Measurements from ENCODE around the gene CAPN13. TPM values are rescaled to one million over a fixed set of nuclear protein-coding genes. Genes with fewer than 3 reads are reported as not detected.

The CAPN13 gene
- total RNA-seq, 2 experiments from 2014 or later, result not detected

GRCh38 chr2:30768036-30768686 lies 39.1 kb downstream of the CAPN13 start:
- Mint-ChIP-seq H3K36me3 (ENCODE audit: low read depth) (no peaks in the 10 kb centered on the region), H3K27ac (no peak overlapping the region), H3K9me3 (no peaks in the 10 kb centered on the region), H3K27me3 (peaks cover 19% of the 10 kb centered on the region), H3K4me3 (no peak overlapping the region), H3K4me1 (ENCODE audit: low read depth) (no peaks in the 10 kb centered on the region)
- Histone ChIP-seq H3K27ac (ENCODE audit: low read depth in 1 of 2, low read length in 2 of 2) (no peak overlapping the region), H3K4me3 (ENCODE audit: low read length) (no peak overlapping the region), H3K27me3 (ENCODE audit: control insufficient read depth in 1 of 2, insufficient read depth in 2 of 2, low read length in 2 of 2) (peaks cover 0 to 6% of the 10 kb centered on the region in 2 experiments), H3K4me1 (ENCODE audit: insufficient read depth, low read length) (no peaks in the 10 kb centered on the region), H3K9me3 (ENCODE audit: control insufficient read depth in 1 of 2, insufficient read depth in 1 of 2, low read length in 2 of 2) (no peaks in the 10 kb centered on the region), H3K36me3 (ENCODE audit: insufficient read depth, low read length) (no peaks in the 10 kb centered on the region)
- DNase-seq, result no peak
- intact Hi-C loops (cut with DNase I, micrococcal nuclease), result no loop called here
- POLR2A ChIA-PET, result no interaction called here
- no peak for TF ChIP-seq CTCF (IDR thresholded peaks at IDR 0.05)
- CTCF ChIA-PET, result no interaction called here
- no peak for ATAC-seq (ENCODE audit: poor library complexity)

- no peaks in the 10 kb centered on the region for H3K36me3 Mint-ChIP-seq (ENCODE audit: low read depth)
- H3K27me3 Mint-ChIP-seq, result peaks cover 18% of the 10 kb centered on the region
- no peak for TF ChIP-seq CTCF (IDR thresholded peaks at IDR 0.05)
- H3K4me1 ChIP-seq (ENCODE audit: insufficient read depth, low read length), result no peaks in the 10 kb centered on the region
- H3K27ac ChIP-seq (ENCODE audit: low read depth in 1 of 2, low read length in 2 of 2), result no peak overlapping the region
- H3K27me3 ChIP-seq (ENCODE audit: control insufficient read depth in 1 of 2, insufficient read depth in 2 of 2, low read length in 2 of 2), result peaks cover 0 to 6% of the 10 kb centered on the region in 2 experiments
- H3K27ac Mint-ChIP-seq, result no peak overlapping the region
- ATAC-seq (ENCODE audit: poor library complexity) (no peak), DNase-seq (no peak)
- no peaks in the 10 kb centered on the region for H3K36me3 ChIP-seq (ENCODE audit: insufficient read depth, low read length)
- intact Hi-C loops (cut with DNase I, micrococcal nuclease), result no loop called here
- H3K4me3 Mint-ChIP-seq, result no peak overlapping the region
- no peaks in the 10 kb centered on the region for H3K9me3 ChIP-seq (ENCODE audit: control insufficient read depth in 1 of 2, insufficient read depth in 1 of 2, low read length in 2 of 2)
- CTCF ChIA-PET, result no interaction called here
- no peaks in the 10 kb centered on the region for H3K4me1 Mint-ChIP-seq (ENCODE audit: low read depth)
- H3K9me3 Mint-ChIP-seq, result no peaks in the 10 kb centered on the region
- no peak overlapping the region for H3K4me3 ChIP-seq (ENCODE audit: low read length)
- POLR2A ChIA-PET, result no interaction called here
Measured at GRCh38 chr2:30766666-30767065, 40.6 kb downstream of the CAPN13 start.

GRCh38 chr2:30765876-30766470 lies 41.3 kb downstream of the CAPN13 start:
- peaks cover 0 to 8% of the 10 kb centered on the region in 2 experiments for H3K27me3 ChIP-seq (ENCODE audit: control insufficient read depth in 1 of 2, insufficient read depth in 2 of 2, low read length in 2 of 2)
- H3K4me1 ChIP-seq (ENCODE audit: insufficient read depth, low read length), result no peaks in the 10 kb centered on the region
- Mint-ChIP-seq H3K36me3 (ENCODE audit: low read depth) (no peaks in the 10 kb centered on the region), H3K27me3 (peaks cover 19% of the 10 kb centered on the region), H3K4me1 (ENCODE audit: low read depth) (no peaks in the 10 kb centered on the region), H3K27ac (no peak overlapping the region), H3K4me3 (no peak overlapping the region), H3K9me3 (no peaks in the 10 kb centered on the region)
- CTCF ChIA-PET, result no interaction called here
- no peak overlapping the region for H3K27ac ChIP-seq (ENCODE audit: low read depth in 1 of 2, low read length in 2 of 2)
- H3K36me3 ChIP-seq (ENCODE audit: insufficient read depth, low read length), result no peaks in the 10 kb centered on the region
- no peak for DNase-seq
- no peaks in the 10 kb centered on the region for H3K9me3 ChIP-seq (ENCODE audit: control insufficient read depth in 1 of 2, insufficient read depth in 1 of 2, low read length in 2 of 2)
- no peak for TF ChIP-seq CTCF (IDR thresholded peaks at IDR 0.05)
- ATAC-seq (ENCODE audit: poor library complexity), result no peak
- POLR2A ChIA-PET, result no interaction called here
- no peak overlapping the region for H3K4me3 ChIP-seq (ENCODE audit: low read length)
- intact Hi-C loops (cut with DNase I, micrococcal nuclease), result no loop called here

Measured in CD4-positive, alpha-beta T cell (primary cell).